ENCODE results near the gene AMPD3. TPM values are rescaled to one million over a fixed set of nuclear protein-coding genes. Genes with fewer than 3 reads are reported as not detected.

Gene AMPD3
- total RNA-seq, 2 experiments from 2014 or later: 20.2 to 20.7 TPM

DNA sequence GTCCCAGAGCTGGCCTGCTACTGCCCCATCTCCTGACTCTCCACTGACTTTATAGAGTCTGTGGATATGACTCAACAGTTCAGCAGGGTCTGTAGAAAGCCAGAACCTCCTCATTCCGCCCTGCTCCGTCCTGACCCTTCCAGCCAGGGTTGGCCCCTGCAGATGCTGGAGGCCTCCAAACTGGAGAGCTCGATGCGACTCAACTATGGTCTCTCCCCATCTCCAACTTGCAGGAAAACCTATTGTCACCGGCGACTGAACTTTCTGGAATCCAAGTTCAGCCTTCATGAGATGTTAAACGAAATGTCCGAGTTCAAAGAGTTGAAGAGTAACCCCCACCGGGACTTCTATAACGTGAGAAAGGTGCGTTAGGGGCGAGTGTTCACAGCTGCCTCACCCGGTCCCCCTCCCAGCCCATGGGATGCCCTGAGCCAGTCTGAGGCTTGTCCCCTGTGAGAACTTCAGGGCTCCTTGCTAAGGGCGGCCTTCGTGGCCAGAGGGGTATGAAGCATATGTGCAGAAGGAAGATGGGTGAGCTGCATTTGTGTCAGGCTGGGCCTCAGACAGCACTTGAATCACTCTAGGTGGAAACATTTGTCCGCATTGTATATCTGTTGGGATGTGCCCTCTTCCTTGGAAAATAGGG is 32.1 kb downstream of the AMPD3 start:
- Mint-ChIP-seq H3K27me3 (no peaks in the 10 kb centered on the region), H3K27ac (peak overlapping the region; percentile 4), H3K9me3 (no peaks in the 10 kb centered on the region), H3K36me3 (peaks cover 18% of the 10 kb centered on the region), H3K4me3 (no peak overlapping the region), H3K4me1 (peaks cover 20% of the 10 kb centered on the region)
- no peak for DNase-seq

DNA sequence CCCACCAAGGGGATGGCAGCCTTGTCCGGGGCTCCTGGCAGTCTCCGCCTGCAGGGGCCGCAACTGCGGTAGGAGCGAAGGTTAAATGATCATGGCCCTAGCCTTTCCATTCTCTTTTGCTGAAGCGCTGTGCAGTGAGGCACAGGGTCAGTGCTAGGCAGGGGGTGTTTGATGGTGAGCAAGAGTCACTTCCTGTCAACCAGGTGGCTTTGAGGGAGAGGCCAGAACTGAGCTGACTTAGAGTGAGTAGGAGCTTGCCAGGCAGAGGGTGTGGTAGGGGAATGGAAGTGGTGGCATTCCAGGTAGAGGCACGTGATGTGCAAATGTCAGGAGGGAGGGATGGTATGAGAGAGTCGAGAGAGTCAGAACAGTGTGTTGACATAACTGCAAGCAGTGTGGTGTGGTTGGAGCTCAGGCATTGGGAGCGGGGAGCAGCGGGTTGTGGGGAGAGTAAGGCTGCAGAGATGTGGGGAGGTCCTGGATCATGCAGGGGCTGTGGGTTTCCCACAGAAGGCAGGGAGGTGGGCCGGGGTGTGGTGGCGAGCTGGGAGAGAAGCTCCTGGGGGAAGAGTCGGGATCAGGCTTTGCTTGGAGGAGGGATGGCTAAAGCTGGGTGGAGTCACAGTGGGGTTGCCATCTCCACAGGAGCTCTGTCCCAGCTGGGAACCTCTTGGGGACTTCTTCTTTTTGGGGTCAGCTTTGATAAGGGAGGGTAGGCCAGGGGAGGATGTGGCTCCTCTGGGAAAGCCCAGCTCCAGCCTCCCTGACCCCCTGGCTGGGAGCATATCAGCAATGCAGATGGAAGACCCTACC is 33.3 kb downstream of the AMPD3 start:
- Mint-ChIP-seq H3K36me3 (peaks cover 23% of the 10 kb centered on the region), H3K4me1 (peaks cover 20% of the 10 kb centered on the region), H3K9me3 (no peaks in the 10 kb centered on the region), H3K4me3 (peak overlapping the region; percentile 2), H3K27ac (peak overlapping the region; percentile 65), H3K27me3 (no peaks in the 10 kb centered on the region)
- DNase-seq: no peak

DNA sequence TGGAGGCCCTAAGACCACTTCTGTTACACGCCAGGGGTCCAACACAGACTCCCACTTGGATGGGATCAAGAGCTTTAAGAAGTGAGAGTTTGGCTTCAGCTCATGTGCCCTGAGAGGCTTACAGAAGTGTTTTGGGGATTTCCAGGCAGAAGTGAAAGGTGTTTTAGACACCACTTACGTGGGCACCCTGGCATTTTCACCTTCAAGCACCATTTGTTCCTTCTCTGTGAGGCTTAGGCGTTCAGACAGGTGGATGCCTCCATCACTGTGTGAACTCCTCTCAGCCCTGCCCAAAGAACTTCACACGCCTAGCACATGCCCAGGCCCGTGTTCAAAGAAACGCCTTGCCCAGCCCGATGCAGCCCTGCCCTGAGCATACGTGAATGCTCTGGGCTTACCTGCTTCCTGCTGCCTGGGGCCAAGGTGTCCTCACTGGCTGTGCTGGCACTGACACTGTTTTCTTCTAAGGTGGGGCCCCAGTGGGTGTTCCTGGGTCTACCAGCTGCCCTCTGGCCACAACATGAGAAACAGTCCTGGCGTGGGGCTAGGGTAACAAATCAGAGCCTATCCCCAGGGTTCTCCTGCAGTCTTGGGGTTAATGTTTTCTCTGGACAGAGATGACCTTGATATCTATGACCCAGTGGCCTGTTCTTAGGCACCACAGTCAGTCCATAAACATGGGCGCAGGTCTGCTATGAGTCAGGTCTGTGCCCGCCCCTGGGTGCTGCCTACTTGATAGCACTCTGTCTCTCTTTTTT is 34.0 kb downstream of the AMPD3 start:
- no peaks in the 10 kb centered on the region for H3K27me3 Mint-ChIP-seq
- H3K36me3 Mint-ChIP-seq: peaks cover 25% of the 10 kb centered on the region
- no peak overlapping the region for H3K4me3 Mint-ChIP-seq
- H3K4me1 Mint-ChIP-seq: peaks cover 20% of the 10 kb centered on the region
- no peak for DNase-seq
- peak overlapping the region; percentile 47 for H3K27ac Mint-ChIP-seq
- H3K9me3 Mint-ChIP-seq: no peaks in the 10 kb centered on the region

DNA sequence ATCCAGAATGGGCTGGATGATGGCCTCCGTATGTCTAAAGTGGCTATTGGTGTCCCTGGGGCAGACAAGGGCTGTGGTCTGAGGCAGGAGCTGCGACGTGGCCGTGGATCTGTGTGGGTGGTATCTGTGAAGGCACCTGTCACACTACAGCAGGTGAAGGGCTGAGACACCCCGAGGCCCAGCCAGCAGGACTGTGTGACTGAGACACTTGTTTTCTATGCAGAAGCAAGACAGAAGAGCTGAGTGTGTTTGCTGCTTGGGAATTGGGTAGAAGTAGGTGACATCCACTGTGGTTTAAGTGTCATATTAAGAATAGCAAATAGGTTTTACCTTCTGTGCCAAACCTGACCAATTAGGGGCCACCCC is 35.0 kb downstream of the AMPD3 start:
- DNase-seq: no peak
- H3K4me3 Mint-ChIP-seq: no peak overlapping the region

DNA sequence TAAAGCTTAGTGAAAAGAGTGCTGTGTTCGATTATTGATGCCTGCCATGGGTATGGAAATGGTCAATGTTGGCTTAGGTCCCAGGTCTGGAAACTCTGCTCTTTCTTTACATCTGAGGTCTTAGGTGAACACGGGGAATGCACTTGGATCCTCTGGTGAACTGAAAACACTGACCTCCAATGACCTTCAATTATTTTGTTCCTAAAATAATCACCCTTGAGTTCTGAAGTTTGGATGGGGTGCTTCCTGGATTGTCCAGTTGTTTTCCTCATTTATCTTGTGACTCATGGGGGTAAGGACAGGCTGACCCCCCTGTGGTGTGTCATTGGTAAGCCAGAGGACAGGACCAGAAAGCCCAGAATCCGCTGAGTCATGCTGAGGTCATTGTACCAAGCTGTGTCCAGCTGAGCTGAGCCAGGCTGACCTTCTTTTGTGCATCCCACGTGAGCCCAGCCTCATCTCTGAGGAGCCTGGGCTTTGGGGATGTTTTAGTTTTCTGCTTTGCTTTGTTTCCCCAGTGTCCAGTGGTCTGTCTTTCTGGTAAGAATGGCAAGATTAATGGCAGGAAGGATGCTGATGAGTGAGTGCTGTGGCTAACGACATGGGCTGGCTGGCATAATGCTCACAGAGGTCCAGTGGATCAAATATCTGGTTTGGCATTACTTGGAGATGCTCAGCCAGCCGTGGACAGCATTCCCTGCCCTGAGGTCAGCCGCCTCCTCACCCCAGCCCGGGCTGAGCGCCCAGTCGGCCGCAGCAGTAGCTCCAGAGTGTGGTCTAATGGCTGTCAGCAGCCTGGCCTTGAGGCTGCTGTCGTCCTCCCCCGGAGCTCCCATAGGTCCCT is 35.6 kb downstream of the AMPD3 start:
- Mint-ChIP-seq H3K36me3 (peaks cover 27% of the 10 kb centered on the region), H3K27me3 (no peaks in the 10 kb centered on the region)

More for the DNA sequence above, 35.0 kb downstream of the AMPD3 start:
- Mint-ChIP-seq H3K4me1 (peaks cover 20% of the 10 kb centered on the region), H3K9me3 (no peaks in the 10 kb centered on the region), H3K27ac (peak overlapping the region; percentile 4), H3K36me3 (peaks cover 27% of the 10 kb centered on the region), H3K27me3 (no peaks in the 10 kb centered on the region)

DNA sequence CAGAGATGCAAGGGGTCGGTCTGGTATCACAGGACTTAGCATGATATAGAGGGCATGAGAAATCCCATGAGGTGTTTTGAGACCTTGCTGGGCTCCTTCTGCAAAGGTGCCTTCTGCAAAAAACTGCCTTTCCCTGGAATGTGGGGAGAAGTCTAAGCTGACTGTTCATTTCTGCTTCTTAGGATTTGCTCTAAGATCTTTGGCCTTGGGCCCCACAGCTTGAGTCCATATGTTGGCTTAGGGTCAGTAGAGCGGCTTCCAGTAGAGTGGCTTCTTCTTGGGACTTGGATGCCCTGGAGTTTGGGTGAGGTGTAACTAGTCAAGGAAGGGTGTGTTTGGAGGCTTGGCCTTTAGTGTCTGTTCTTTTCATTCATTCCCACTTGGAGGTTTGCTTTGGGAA is 37.0 kb downstream of the AMPD3 start:
- Mint-ChIP-seq H3K9me3 (no peaks in the 10 kb centered on the region), H3K27me3 (no peaks in the 10 kb centered on the region), H3K4me1 (peaks cover 20% of the 10 kb centered on the region), H3K4me3 (no peak overlapping the region), H3K36me3 (peaks cover 27% of the 10 kb centered on the region), H3K27ac (peak overlapping the region; percentile 11)
- DNase-seq: no peak

More for the DNA sequence above, 35.6 kb downstream of the AMPD3 start:
- Mint-ChIP-seq H3K4me3 (no peak overlapping the region), H3K9me3 (no peaks in the 10 kb centered on the region), H3K4me1 (peaks cover 20% of the 10 kb centered on the region), H3K27ac (no peak overlapping the region)
- DNase-seq: no peak

DNA sequence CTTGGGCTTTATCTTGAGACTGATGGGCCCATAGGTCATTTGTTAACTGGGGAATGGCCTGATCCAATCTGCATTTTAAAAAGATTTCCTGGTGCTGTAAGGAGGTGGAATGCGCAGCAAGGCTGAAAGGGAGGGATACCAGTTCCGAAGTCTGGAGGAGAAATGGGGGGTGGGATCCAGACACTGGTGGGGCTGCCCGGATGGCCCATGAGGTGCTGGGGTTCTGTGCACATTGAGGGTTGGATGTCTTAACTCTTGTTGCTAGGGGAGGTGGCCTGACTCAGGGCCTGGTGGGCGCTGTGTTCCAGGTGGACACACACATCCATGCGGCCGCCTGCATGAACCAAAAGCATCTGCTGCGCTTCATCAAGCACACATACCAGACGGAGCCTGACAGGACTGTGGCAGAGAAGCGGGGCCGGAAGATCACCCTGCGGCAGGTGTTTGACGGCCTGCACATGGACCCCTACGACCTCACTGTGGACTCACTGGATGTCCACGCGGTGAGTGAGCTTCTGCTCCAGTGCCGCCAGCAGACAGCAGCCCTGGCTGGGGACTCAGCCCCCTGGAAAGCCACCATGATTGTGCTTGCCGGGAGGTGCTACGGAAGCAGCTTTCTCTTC is 38.1 kb downstream of the AMPD3 start:
- no peak for DNase-seq
- Mint-ChIP-seq H3K27me3 (no peaks in the 10 kb centered on the region), H3K27ac (no peak overlapping the region), H3K4me3 (no peak overlapping the region), H3K9me3 (no peaks in the 10 kb centered on the region), H3K4me1 (peaks cover 16% of the 10 kb centered on the region), H3K36me3 (peaks cover 26% of the 10 kb centered on the region)

DNA sequence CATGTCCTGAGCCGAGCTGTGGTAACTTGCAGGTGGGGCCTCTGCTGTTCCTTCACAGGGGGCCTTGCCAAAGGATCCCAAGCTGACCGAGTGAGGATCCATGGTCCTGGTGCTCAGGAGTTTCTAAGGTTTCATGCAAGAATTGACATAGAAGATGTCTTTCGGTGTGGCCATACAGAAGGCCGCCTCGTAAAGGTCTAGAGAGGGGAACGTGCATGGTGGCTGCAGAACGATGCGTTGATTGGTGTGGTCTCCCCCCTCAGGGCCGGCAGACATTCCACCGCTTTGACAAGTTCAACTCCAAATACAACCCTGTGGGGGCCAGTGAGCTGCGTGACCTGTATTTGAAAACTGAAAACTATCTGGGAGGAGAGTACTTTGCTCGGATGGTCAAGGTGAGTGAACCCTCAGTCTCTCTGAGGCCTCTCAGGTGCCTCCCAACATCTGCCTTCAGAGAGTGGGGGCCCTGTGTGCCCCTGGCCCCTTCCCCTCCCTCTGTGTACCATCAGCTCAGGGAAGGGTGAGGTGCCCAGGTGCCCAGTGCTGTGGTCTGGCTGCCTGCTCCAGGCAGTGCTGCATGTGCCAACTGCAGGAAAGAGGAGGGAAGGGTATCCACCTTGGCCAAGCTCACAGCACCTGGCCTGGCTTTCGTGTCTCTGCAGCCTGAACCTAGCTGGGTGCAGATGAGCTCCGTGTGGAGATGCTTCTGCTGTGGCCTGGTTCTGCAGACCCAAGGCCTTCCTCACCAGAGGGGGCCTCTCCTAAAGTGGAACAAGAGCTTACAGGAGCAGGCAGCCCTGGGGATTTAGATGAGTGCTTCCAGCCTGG is 39.8 kb downstream of the AMPD3 start:
- Mint-ChIP-seq H3K27me3 (no peaks in the 10 kb centered on the region), H3K36me3 (peaks cover 21% of the 10 kb centered on the region), H3K27ac (no peak overlapping the region), H3K9me3 (no peaks in the 10 kb centered on the region), H3K4me3 (no peak overlapping the region), H3K4me1 (peaks cover 7% of the 10 kb centered on the region)
- DNase-seq: no peak

DNA sequence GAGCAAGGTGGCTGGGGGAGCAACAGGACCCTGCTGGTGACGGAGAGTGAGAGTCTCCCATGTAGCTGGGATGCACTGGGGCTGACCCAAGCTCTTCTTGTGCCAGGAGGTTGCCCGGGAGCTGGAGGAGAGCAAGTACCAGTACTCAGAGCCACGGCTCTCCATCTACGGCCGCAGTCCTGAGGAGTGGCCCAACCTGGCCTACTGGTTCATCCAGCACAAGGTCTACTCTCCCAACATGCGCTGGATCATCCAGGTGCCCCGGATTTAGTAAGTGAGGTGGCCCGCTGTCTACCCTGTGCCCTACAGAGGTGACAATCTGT is 40.4 kb downstream of the AMPD3 start:
- H3K27me3 Mint-ChIP-seq: no peaks in the 10 kb centered on the region

DNA sequence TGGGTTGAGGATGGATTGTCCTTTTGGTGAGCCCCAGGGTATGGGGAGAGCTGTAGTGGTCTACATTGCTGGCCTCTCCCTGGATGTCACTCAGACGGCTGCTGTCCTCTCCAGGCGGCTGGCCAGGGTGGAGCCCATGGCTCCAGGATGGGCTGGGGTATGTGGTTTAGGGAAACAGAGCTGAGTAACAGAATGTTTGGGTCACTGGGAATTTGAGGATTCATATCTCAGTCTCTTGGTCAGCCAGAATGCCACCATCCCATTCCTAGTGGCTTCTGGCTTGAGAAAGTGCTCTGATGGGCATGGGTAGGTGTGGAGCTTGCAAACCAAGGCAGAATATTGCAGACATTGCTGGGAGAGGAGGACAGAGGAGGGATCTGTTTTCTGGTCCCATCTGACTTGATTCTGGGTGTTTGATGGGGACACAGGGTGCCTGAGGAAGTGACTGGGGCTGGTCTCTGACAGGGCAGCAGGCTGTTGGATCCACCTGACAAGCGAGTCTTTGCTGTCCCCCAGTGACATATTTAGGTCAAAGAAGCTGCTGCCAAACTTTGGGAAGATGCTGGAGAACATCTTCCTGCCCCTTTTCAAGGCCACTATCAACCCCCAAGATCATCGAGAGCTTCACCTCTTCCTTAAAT is 41.4 kb downstream of the AMPD3 start:
- no peaks in the 10 kb centered on the region for H3K27me3 Mint-ChIP-seq
- no peaks in the 10 kb centered on the region for H3K9me3 Mint-ChIP-seq
- DNase-seq: no peak
- no peak overlapping the region for H3K27ac Mint-ChIP-seq
- peaks cover 20% of the 10 kb centered on the region for H3K36me3 Mint-ChIP-seq
- H3K4me1 Mint-ChIP-seq: no peaks in the 10 kb centered on the region
- H3K4me3 Mint-ChIP-seq: no peak overlapping the region

More for the DNA sequence above, 40.4 kb downstream of the AMPD3 start:
- H3K36me3 Mint-ChIP-seq: peaks cover 20% of the 10 kb centered on the region
- H3K4me3 Mint-ChIP-seq: no peak overlapping the region
- DNase-seq: no peak
- peaks cover 1% of the 10 kb centered on the region for H3K4me1 Mint-ChIP-seq
- no peaks in the 10 kb centered on the region for H3K9me3 Mint-ChIP-seq
- no peak overlapping the region for H3K27ac Mint-ChIP-seq

DNA sequence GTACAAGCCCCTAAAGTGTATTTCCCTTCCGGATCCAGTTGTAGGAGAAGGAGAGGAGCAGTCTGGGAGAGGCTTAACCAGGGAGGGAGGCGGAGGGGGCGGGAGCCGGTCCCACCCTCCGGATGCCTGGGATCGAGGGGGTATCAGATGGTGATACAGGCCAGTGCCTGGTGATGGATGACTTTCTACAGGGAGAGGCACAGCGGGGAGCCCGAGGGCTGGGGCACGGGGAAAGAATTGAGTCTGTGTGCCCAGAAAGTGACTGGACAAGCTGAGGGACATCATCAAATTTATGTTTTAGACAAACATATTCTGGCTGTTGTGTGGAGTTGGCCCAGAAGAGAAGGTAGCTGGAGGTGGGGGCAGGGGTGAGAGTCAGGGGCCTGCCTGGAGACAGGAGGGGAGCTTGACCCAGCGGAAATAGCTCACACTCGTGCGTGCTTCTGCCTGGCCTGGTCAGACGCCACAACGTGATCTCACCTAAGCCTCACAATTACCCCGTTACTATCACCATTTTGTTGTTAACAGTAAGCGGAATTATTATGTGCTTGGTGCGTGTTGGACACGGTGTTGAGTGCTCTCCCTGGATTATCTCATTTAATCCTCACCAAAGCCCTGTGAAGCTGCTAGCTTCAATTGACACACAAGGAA is 42.4 kb downstream of the AMPD3 start:
- no peak for DNase-seq

DNA sequence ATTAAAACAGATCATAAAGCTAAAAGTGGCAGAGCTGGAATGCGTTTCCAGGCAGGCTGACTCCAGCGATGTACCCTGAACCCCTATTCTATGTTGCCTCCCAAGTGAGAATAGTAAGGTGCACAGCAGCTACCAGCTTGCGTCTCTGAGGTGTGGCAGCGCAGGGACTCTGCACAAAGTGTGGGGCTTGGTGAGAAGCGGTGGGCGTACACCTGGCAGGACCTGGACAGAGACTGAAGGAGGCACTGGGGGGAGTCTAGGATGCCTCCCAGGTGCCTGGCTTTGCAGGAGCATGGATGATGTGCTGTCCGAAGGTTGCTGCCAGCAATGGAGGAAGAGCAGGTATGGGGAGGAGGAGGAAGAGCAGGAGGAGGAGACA is 42.9 kb downstream of the AMPD3 start:
- Mint-ChIP-seq H3K4me3 (no peak overlapping the region), H3K36me3 (peaks cover 14% of the 10 kb centered on the region), H3K4me1 (no peaks in the 10 kb centered on the region), H3K27ac (peak overlapping the region; percentile 43), H3K27me3 (no peaks in the 10 kb centered on the region), H3K9me3 (no peaks in the 10 kb centered on the region)
- DNase-seq: no peak

More for the DNA sequence above, 42.4 kb downstream of the AMPD3 start:
- H3K27ac Mint-ChIP-seq: no peak overlapping the region
- no peaks in the 10 kb centered on the region for H3K9me3 Mint-ChIP-seq
- no peak overlapping the region for H3K4me3 Mint-ChIP-seq
- peaks cover 16% of the 10 kb centered on the region for H3K36me3 Mint-ChIP-seq
- H3K27me3 Mint-ChIP-seq: no peaks in the 10 kb centered on the region
- H3K4me1 Mint-ChIP-seq: no peaks in the 10 kb centered on the region
